HG03354 (cell line): ENCODE data around the gene STOML3.
A peak's percentile ranks its signal among the peaks of the same experiment; 100 is the strongest.
"Not testable (repeated sequence)": the region's sequence is repeated elsewhere in the genome, so short reads cannot be mapped to it uniquely, and the experiment has no call there.

Experiments
- ATAC-seq: cut with Tn5 transposase; IDR thresholded peaks from one replicate; pipeline ENCODE4 v1.9.1; 2021; ENCODE audit warnings: mild to moderate bottlenecking; ENCODE audit not compliant: unreplicated experiment, poor library complexity, severe bottlenecking

The STOML3 gene

GRCh38 chr13:38990693-38991092, at the start of gene STOML3:
Gene STOML3, minus strand, starts transcription at chr13:38990831. Its CDS starts 110 bp downstream, at chr13:38990721.
- ATAC-seq, result no peak

GRCh38 chr13:39040206-39040605, 49.6 kb upstream of the STOML3 start:
- ATAC-seq, result no peak

GRCh38 chr13:39039041-39039440, 48.4 kb upstream of the STOML3 start:
- ATAC-seq, result no peak

GRCh38 chr13:39038569-39039030, 48.0 kb upstream of the STOML3 start:
- ATAC-seq, result peak; percentile 40

GRCh38 chr13:39037880-39038568, 47.4 kb upstream of the STOML3 start, which contains the start of the genes NHLRC3 and PROSER1:
Gene NHLRC3, plus strand, starts transcription at chr13:39038456. Its CDS starts 184 bp downstream, at chr13:39038640.
Gene PROSER1, minus strand, starts transcription at chr13:39038089. Its CDS starts 847 bp downstream, at chr13:39037242.
- peak; percentile 77 for ATAC-seq

GRCh38 chr13:39037410-39037879, 46.8 kb upstream of the STOML3 start:
- peak; percentile 34 for ATAC-seq

GRCh38 chr13:39036212-39036611, 45.6 kb upstream of the STOML3 start:
- no peak for ATAC-seq

- no peak for ATAC-seq
These were observed 45.2 kb upstream of the STOML3 start for GRCh38 chr13:39035799-39036198.

GRCh38 chr13:39035204-39035603, 44.6 kb upstream of the STOML3 start:
- no peak for ATAC-seq

GRCh38 chr13:39034085-39034484, 43.5 kb upstream of the STOML3 start:
- no peak for ATAC-seq

GRCh38 chr13:39032150-39032549, 41.5 kb upstream of the STOML3 start:
- ATAC-seq, result no peak

- no peak for ATAC-seq
These were observed 34.8 kb upstream of the STOML3 start for GRCh38 chr13:39025433-39025839.

- no peak for ATAC-seq
These were observed 33.1 kb upstream of the STOML3 start for GRCh38 chr13:39023761-39024160.

GRCh38 chr13:39023316-39023715, 32.7 kb upstream of the STOML3 start:
- ATAC-seq, result no peak

GRCh38 chr13:39020853-39021462, 30.3 kb upstream of the STOML3 start:
- no peak for ATAC-seq

GRCh38 chr13:39016787-39017186, 26.2 kb upstream of the STOML3 start:
- peak; percentile 81 for ATAC-seq

- peak; percentile 56 for ATAC-seq
These were observed 25.5 kb upstream of the STOML3 start for GRCh38 chr13:39016087-39016486.

- ATAC-seq, result no peak
These were observed 22.8 kb upstream of the STOML3 start for GRCh38 chr13:39013462-39013861.

- ATAC-seq, result no peak
These were observed 22.0 kb upstream of the STOML3 start for GRCh38 chr13:39012608-39013007.

- not testable (repeated sequence) for ATAC-seq
These were observed 15.9 kb upstream of the STOML3 start for GRCh38 chr13:39006371-39007111.
